ENCODE data around the gene DSCAM.

GRCh38 chr21:40562242-40563002 is 284.5 kb downstream of the DSCAM start:
- no peak for TF ChIP-seq CTCF (IDR thresholded peaks at IDR 0.05)
- TF ChIP-seq POLR2A (IDR thresholded peaks at IDR 0.05): no peak
